ENCODE results near the gene USP24.

USP24 gene

DNA sequence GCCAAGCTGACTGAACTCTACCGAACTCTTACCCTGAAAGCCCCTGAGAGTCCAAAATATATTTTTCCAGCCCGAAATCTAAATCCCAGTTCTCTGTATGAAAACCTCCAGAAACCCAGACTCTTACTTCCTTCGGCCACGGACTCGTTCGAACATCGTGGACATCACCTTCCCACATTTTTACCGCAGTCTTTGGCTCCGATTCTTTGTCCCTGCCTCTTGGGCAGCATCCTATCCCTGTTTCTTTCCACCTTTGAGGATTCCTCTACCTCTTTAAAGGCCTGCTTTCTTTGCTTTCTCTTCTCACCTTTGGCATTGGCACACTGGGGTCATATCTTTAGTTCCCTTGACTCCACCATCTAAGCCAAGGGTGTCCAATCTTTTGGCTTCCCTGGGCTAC, 932 bp upstream of the USP24 start:
- in situ Hi-C loops (cut with MboI; ENCODE audit: low sequenced_read_pairs, unreplicated experiment): no loop called here

DNA sequence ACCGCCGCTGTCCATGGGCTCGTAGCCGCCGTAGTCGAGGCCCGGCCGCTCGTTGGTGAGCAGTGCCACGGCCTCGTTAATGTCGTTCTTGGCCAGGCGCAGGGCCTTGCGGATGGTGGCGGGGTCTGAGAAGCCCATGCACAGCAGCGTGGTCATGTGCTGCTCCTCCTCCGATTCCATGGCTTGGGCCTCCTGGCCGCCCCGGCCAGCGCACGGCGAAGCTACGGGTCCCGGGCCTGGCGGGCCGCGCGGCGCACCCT, 300 bp downstream of the USP24 start:
- DNase-seq (ENCODE audit: low spot score): peak; percentile 64
- TF ChIP-seq, protein P1, sequence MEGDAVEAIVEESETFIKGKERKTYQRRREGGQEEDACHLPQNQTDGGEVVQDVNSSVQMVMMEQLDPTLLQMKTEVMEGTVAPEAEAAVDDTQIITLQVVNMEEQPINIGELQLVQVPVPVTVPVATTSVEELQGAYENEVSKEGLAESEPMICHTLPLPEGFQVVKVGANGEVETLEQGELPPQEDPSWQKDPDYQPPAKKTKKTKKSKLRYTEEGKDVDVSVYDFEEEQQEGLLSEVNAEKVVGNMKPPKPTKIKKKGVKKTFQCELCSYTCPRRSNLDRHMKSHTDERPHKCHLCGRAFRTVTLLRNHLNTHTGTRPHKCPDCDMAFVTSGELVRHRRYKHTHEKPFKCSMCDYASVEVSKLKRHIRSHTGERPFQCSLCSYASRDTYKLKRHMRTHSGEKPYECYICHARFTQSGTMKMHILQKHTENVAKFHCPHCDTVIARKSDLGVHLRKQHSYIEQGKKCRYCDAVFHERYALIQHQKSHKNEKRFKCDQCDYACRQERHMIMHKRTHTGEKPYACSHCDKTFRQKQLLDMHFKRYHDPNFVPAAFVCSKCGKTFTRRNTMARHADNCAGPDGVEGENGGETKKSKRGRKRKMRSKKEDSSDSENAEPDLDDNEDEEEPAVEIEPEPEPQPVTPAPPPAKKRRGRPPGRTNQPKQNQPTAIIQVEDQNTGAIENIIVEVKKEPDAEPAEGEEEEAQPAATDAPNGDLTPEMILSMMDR (IDR thresholded peaks at IDR 0.05; ENCODE audit: borderline replicate concordance, control extremely low read depth, extremely low read depth, insufficient read depth, missing control alignments): no peak
- in situ Hi-C loops (cut with MboI; ENCODE audit: low sequenced_read_pairs, unreplicated experiment): no loop called here

More for the DNA sequence above, 932 bp upstream of the USP24 start:
- TF ChIP-seq, protein P1 (IDR thresholded peaks at IDR 0.05; ENCODE audit: borderline replicate concordance, control extremely low read depth, extremely low read depth, insufficient read depth, missing control alignments): no peak
- no peak for DNase-seq (ENCODE audit: low spot score)

DNA sequence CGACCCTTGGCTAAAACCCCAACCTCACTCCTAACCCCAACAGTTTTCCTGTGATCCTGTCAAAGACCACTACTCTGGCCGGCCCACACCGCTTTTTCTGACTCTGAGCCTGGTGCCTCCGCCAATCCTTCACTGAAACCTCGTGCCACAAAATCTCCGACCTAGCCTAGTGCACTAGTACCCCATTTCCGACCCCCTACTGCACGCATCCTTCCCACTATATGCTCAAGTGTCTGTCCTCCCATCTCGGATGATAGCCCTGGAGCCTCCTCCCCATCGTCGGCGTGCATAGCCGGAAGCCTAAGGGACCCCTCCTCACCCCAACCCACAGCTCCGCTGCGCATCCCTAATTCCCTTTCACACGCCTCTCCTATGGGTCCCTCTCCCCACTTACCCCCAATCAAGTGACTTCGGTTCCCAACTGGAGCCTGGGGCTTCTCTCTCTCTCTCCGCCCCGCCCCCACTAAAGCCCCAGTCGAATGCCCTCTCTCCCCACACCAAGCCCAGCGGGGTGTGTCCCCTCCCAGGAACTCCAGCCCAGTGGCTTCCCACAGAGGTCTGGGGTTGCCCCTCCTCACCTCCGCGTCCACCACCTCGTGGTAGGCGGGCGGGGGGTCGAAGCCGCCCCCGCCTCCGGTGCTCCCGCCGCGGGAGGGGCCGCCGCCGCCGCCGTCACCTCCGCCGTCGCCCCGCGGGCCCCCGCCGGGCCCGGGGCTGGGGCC, 791 bp downstream of the USP24 start:
- DNase-seq (ENCODE audit: low spot score): peak; percentile 61

GRCh38 chr1:55213885-55214211, 1.3 kb downstream of the USP24 start:
- in situ Hi-C loops (cut with MboI; ENCODE audit: low sequenced_read_pairs, unreplicated experiment): no loop called here
- TF ChIP-seq, protein P1 (IDR thresholded peaks at IDR 0.05; ENCODE audit: borderline replicate concordance, control extremely low read depth, extremely low read depth, insufficient read depth, missing control alignments): no peak
- DNase-seq (ENCODE audit: low spot score): peak; percentile 38

More for the DNA sequence above, 791 bp downstream of the USP24 start:
- TF ChIP-seq, protein P1 (IDR thresholded peaks at IDR 0.05; ENCODE audit: borderline replicate concordance, control extremely low read depth, extremely low read depth, insufficient read depth, missing control alignments): no peak
- in situ Hi-C loops (cut with MboI; ENCODE audit: low sequenced_read_pairs, unreplicated experiment): no loop called here

DNA sequence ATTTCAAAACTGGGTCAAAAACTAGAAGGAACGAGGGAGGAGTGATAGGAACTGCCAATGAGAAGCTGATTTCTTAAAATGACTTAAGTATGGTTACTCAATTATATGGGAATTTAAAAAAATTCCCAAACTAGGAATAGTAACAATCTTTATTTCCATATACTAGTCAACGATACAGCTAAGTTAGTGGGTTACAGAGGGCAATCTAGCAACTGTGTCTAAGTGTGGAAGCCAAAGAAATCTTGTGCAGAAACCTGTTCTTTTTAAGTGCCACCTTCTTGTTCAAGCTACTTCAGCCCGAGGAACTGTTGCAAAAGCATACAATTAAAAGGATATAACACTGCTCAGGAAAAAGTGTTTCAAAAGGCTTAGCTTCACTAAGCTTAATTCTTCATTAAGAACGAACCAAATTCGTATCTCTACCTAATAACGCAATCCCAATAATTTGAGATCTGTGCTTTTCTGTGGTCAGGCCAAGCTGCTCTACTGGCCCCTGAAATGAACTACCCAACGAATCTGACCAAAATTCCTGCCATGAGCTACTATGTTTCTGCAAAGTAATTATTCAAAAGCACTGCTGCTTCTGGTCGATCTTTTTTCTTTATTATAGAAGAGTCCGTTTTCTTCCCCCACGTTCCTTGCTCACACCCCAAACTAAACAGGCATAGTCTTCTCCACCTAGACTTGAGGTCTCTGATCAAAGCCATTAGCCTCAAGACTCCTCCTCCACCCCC, 1.8 kb downstream of the USP24 start:
- TF ChIP-seq, protein P1 (IDR thresholded peaks at IDR 0.05; ENCODE audit: borderline replicate concordance, control extremely low read depth, extremely low read depth, insufficient read depth, missing control alignments): no peak
- no peak for DNase-seq (ENCODE audit: low spot score)
- in situ Hi-C loops (cut with MboI; ENCODE audit: low sequenced_read_pairs, unreplicated experiment): no loop called here

- no peak for DNase-seq (ENCODE audit: low spot score)
- in situ Hi-C loops (cut with MboI; ENCODE audit: low sequenced_read_pairs, unreplicated experiment): no loop called here
- TF ChIP-seq, protein P1 (IDR thresholded peaks at IDR 0.05; ENCODE audit: borderline replicate concordance, control extremely low read depth, extremely low read depth, insufficient read depth, missing control alignments): no peak
These were observed 2.6 kb downstream of the USP24 start for GRCh38 chr1:55212349-55213150.
